Heart left ventricle (tissue), 13 donors: ENCODE data around the gene FAR2.

ENCODE experiments used
- CTCF ChIP-seq, 12 donors: fragments of 200-600 bp; sonication (generic) in 4 of 12; IDR thresholded peaks; one replicate each; pipeline versions ENCODE4 v1.5.0 to v1.8.0; 2018 to 2022; ENCODE audit warnings: antibody characterized with exemption in 12 of 12, mild to moderate bottlenecking in 5 of 12
- POLR2A ChIP-seq, 2 donors: fragments of 450-650 bp; IDR thresholded peaks; one replicate each; pipeline ENCODE4 v1.6.1; 2017; ENCODE audit warnings: antibody characterized with exemption in 2 of 2, mild to moderate bottlenecking in 2 of 2, moderate library complexity in 2 of 2
- donor health status: ischemic (EF 13 %, LVEDD 7.1; RV severe dilation, severe dysfunction).
- donor health status: DM: no; HTN: yes; CAD: no.
- donor health status: DM: no; HTN: no; CAD: no.
- donor health status: ischemic (EF 25% LVEDD 6.9; RV normal size, moderate dysfunction).
- donor health status: ischemic (EF 25% LVEDD 5.7; RV mildly dilated, moderate dysfunction).
- donor health status: ischemic (EF 35%, LVEDD 5.7; RV mildly dilated, moderate dysfunction).
- donor health status: nonischemic (EF 11% LVEDD 7.7; RV severe dilation, severe dysfunction).
- donor health status: DM: yes; HTN: yes; CAD: no.
- donor health status: PGD.
- donor health status: ischemic (EF 29% LVEDD 5.4; RV normal size, mild dysfunction).
- donor health status: nonischemic (EF 23%, LVEDD 6.1; RV moderate dilation, normal function).

DNA sequence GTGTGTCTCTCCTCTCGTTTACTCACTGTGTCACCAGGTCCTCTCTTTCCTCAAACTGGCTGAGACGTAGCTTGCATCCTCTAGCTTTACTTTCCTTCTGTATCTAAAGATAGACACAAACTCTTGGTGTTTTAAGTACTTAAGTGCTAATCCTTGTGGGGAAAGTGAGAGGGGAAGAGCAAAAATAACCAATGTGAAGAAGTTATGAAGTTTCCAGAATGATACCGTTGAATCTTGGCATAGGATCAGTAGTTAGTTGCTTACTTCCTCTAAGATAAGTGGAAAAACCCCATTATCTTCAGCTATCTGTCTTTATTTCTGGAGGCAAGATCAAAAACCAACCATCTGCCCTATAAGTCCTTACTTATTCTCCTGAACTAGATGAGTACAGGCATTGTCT lies 10.6 kb downstream of the FAR2 start:
- TF ChIP-seq CTCF (IDR thresholded peaks at IDR 0.05) (no peak), POLR2A (IDR thresholded peaks at IDR 0.05) (no peak)
